ENCODE data around the gene FIS1. TPM values are rescaled to one million over a fixed set of nuclear protein-coding genes. Genes with fewer than 3 reads are reported as not detected.
"Not testable (repeated sequence)": the region's sequence is repeated elsewhere in the genome, so short reads cannot be mapped to it uniquely, and the experiment has no call there.

Gene FIS1
- total RNA-seq, 4 donors from 2014 or later = 227 to 315 (median 248) TPM

DNA sequence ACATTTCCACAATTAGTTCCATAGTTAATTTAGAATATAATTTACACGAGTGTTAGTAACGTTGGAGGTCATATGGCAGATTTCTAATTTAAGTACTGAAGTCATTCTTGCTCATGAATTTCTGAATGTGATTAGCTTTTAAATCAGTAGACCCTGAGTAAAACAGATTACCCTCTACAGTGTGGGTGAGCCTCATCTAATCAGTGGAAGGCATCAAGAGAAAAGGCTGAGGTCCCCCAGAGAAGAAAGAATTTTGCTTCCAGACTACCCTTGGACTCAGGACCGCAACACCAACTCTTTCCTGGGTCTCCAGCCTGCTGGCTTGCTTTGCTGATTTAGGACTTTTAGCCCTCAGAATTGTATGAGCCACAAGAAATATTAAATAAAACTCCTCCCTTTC, 43.6 kb upstream of the FIS1 start:
- Histone ChIP-seq H3K4me1 (peaks cover 0 to 6% (median 0%) of the 10 kb centered on the region in 3 donors), H3K27ac (no peak overlapping the region), H3K36me3 (no peaks in the 10 kb centered on the region), H3K4me3 (no peak overlapping the region), H3K9me3 (no peaks in the 10 kb centered on the region), H3K27me3 (peaks cover 50% of the 10 kb centered on the region)
- no peak for ATAC-seq
- WGBS, 2 donors (ENCODE audit: low coverage in 1 of 2) = 84 to 91% methylated on average over 3 of the region's 3 CpGs
- TF ChIP-seq, protein P1, sequence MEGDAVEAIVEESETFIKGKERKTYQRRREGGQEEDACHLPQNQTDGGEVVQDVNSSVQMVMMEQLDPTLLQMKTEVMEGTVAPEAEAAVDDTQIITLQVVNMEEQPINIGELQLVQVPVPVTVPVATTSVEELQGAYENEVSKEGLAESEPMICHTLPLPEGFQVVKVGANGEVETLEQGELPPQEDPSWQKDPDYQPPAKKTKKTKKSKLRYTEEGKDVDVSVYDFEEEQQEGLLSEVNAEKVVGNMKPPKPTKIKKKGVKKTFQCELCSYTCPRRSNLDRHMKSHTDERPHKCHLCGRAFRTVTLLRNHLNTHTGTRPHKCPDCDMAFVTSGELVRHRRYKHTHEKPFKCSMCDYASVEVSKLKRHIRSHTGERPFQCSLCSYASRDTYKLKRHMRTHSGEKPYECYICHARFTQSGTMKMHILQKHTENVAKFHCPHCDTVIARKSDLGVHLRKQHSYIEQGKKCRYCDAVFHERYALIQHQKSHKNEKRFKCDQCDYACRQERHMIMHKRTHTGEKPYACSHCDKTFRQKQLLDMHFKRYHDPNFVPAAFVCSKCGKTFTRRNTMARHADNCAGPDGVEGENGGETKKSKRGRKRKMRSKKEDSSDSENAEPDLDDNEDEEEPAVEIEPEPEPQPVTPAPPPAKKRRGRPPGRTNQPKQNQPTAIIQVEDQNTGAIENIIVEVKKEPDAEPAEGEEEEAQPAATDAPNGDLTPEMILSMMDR (IDR thresholded peaks at IDR 0.05) = no peak
- TF ChIP-seq POLR2AphosphoS5 (IDR thresholded peaks at IDR 0.05) (no peak), EP300 (IDR thresholded peaks at IDR 0.05) (no peak), POLR2A (IDR thresholded peaks at IDR 0.05) (no peak)

DNA sequence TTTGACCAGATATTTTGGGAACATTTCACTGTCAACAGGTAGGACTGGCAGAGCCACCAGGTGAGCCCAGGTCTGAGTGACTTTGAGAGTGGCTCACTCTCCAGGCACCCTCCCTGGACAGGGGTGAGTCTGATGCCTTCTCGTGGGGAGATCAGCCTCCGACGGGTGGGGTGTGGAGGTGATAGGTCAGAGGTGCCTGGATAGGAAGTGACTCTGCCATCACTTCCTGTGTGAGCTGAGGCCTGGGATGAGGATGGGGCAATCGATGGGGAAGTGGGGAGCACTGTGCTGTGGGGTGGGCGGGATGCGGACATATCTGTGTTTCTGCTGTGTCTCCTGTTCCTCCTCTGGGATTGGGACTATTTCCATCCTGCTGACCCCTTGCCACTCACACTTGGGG, 42.2 kb upstream of the FIS1 start:
- H3K36me3 ChIP-seq = no peaks in the 10 kb centered on the region
- H3K4me1 ChIP-seq = peaks cover 0 to 11% (median 3%) of the 10 kb centered on the region in 3 donors
- no peak overlapping the region for H3K4me3 ChIP-seq
- no peaks in the 10 kb centered on the region for H3K9me3 ChIP-seq
- ATAC-seq = no peak
- H3K27ac ChIP-seq = no peak overlapping the region
- TF ChIP-seq, protein P1 (IDR thresholded peaks at IDR 0.05) = no peak
- TF ChIP-seq EP300 (IDR thresholded peaks at IDR 0.05) (no peak), POLR2A (IDR thresholded peaks at IDR 0.05) (no peak), POLR2AphosphoS5 (IDR thresholded peaks at IDR 0.05) (no peak)
- 60% methylated on average over 1 of the region's 6 CpGs; no CpG with 5 or more reads in 1 of the 2 donors for WGBS, 2 donors (ENCODE audit: low coverage in 1 of 2)
- peaks cover 36% of the 10 kb centered on the region for H3K27me3 ChIP-seq

DNA sequence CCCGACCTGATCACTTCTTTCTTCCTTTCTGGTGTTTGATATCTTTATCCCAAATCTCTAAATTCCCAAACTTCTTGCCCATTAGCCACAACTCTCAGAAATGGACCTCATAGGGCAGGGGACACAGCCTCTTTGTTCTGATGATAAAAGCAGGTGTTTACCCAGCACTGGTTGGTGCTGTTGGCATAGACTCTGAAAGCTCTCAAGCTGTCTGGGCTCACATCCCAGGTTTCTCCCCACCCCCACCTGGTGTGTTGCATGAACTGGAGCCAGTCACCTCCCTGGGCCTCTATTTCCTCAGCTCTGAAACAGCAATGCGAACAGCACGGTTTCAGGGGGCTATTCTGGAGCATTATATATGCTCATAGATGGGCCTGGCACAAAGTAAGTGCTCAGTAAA, 41.0 kb upstream of the FIS1 start:
- H3K27ac ChIP-seq, H3K36me3 ChIP-seq, ATAC-seq, H3K4me3 ChIP-seq, H3K9me3 ChIP-seq: not testable (repeated sequence)
- Histone ChIP-seq H3K4me1 (peaks cover 0 to 11% (median 3%) of the 10 kb centered on the region in 3 donors), H3K27me3 (peaks cover 25% of the 10 kb centered on the region)
- WGBS, 2 donors (ENCODE audit: low coverage in 1 of 2) = 81 to 92% methylated on average over 2 to 3 of the region's 3 CpGs

DNA sequence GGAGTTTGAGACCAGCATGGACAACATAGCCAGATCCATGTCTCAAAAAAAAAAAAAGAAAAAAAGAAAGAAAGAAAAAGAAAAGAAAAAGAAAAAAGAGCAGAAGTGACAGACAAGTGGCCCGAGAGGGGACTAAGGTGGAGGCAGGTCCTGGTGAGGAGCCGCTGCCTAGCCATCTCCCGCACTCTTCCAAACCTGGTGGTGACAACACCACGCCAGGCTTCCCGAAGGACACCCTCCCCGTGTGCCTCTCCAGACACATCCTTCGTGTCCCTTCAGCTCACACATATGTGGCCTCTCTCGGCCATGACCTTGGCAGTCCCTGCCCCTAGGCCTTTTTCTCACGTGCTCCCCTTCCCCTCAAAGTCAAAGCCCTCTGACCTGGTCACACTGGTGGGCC, 40.3 kb upstream of the FIS1 start:
- WGBS, 2 donors (ENCODE audit: low coverage in 1 of 2) = 73 to 81% methylated on average over 8 to 9 of the region's 9 CpGs
- no peak overlapping the region for H3K4me3 ChIP-seq
- no peaks in the 10 kb centered on the region for H3K9me3 ChIP-seq
- TF ChIP-seq, protein P1 (IDR thresholded peaks at IDR 0.05) = no peak
- TF ChIP-seq EP300 (IDR thresholded peaks at IDR 0.05) = no peak
- no peak for TF ChIP-seq POLR2A (IDR thresholded peaks at IDR 0.05)
- TF ChIP-seq POLR2AphosphoS5 (IDR thresholded peaks at IDR 0.05) = no peak
- H3K27me3 ChIP-seq = peaks cover 23% of the 10 kb centered on the region
- no peak for ATAC-seq
- H3K36me3 ChIP-seq = no peaks in the 10 kb centered on the region
- no peak overlapping the region for H3K27ac ChIP-seq
- peaks cover 0 to 5% (median 3%) of the 10 kb centered on the region in 3 donors for H3K4me1 ChIP-seq

DNA sequence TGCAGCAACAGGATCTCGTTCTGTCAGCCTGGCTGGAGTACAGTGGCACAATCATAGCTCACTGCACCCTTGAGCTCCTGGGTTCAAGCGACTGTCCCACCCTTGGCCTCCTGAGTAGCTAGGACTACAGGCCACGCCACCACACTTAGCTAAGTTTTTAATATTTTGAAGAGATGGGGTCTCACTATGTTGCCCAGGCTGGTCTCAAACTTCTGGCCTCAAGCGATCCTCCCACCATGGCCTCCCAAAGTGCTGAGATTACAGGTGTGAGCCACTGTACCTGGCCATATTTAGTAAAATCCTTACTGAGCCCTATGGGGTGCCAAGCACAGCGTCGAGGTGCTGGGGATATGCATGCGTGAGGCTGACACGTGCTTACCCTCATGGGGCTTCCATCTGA, 36.0 kb upstream of the FIS1 start:
- peaks cover 44% of the 10 kb centered on the region for H3K27me3 ChIP-seq
- not testable (repeated sequence) for H3K9me3 ChIP-seq, H3K27ac ChIP-seq, H3K4me3 ChIP-seq, H3K36me3 ChIP-seq, ATAC-seq, H3K4me1 ChIP-seq
- WGBS, 2 donors (ENCODE audit: low coverage in 1 of 2) = 93% methylated on average over 5 of the region's 8 CpGs; no CpG with 5 or more reads in 1 of the 2 donors

DNA sequence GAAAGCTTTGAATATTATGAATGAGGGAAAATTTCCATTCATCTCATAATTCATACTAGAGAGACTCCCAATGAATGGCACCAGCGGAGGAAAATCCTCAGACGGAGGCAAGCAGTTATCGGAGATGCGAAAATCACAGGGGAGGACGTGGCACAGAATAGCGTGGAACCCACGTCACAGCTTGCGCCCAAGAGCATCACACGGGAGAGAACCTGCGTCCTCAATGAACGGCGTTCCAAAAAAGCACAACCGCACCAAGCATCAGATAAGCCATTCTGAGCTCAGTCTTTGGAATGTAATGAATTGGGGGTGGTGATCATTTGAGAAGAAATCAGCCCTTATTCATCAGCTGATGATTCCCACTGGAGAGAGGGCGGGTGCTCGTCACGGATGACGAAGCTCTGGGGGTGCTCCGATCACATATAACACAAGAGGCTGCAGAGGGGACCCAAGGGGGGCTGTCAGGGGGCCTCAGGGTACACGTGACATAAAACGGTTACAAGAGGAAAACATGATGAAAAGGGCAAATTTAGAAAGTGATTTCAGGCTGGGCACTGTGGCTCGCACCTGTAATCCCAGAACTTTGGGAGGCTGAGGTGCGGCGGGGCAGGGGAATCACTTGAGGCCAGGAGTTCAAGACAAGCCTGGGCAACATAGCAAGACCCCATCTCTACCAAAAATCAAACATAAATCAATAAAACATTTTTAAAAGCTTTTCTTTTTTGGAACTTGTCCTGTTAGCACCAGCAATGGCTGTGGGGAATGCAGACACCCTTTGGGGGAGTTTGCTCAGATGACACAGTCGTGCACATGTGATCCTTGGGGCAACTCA, 33.8 kb upstream of the FIS1 start:
- 71 to 75% methylated on average over 12 to 17 of the region's 24 CpGs for WGBS, 2 donors (ENCODE audit: low coverage in 1 of 2)
- TF ChIP-seq POLR2A (IDR thresholded peaks at IDR 0.05) = no peak
- Histone ChIP-seq H3K27me3 (peaks cover 55% of the 10 kb centered on the region), H3K4me1 (peaks cover 0 to 5% (median 3%) of the 10 kb centered on the region in 3 donors), H3K36me3 (no peaks in the 10 kb centered on the region), H3K27ac (no peak overlapping the region), H3K9me3 (no peaks in the 10 kb centered on the region), H3K4me3 (no peak overlapping the region)
- no peak for ATAC-seq
